GM12875 (cell line): ENCODE data around the gene BCAS3.

Source experiments
- H3K4me3 ChIP-seq: one replicate; pipeline ENCODE4 v1.5.1; 2011; ENCODE audit warnings: low read depth, low read length, control low read depth
- CTCF ChIP-seq: IDR thresholded peaks from 2 replicates; pipeline ENCODE4 v1.5.1; 2011; ENCODE audit warnings: low read depth, mild to moderate bottlenecking, control low read depth, inconsistent platforms, low read length, moderate library complexity, borderline replicate concordance; ENCODE audit not compliant: insufficient read depth

Gene BCAS3

GRCh38 chr17:61318684-61319098, 641.0 kb downstream of the BCAS3 start:
- no peak overlapping the region for H3K4me3 ChIP-seq

GRCh38 chr17:61321344-61321743, 643.7 kb downstream of the BCAS3 start:
- no peak for TF ChIP-seq CTCF

More at GRCh38 chr17:61318684-61319098, 641.0 kb downstream of the BCAS3 start:
- TF ChIP-seq CTCF, result no peak

GRCh38 chr17:61322325-61323002, 644.8 kb downstream of the BCAS3 start:
- no peak for TF ChIP-seq CTCF
- H3K4me3 ChIP-seq, result no peak overlapping the region

More at GRCh38 chr17:61321344-61321743, 643.7 kb downstream of the BCAS3 start:
- no peak overlapping the region for H3K4me3 ChIP-seq

GRCh38 chr17:61323003-61323908, 645.6 kb downstream of the BCAS3 start:
- no peak overlapping the region for H3K4me3 ChIP-seq
- TF ChIP-seq CTCF, result no peak

GRCh38 chr17:61323909-61324868, 646.5 kb downstream of the BCAS3 start:
- no peak overlapping the region for H3K4me3 ChIP-seq

GRCh38 chr17:61324950-61325349, 647.3 kb downstream of the BCAS3 start:
- no peak for TF ChIP-seq CTCF
- no peak overlapping the region for H3K4me3 ChIP-seq

More at GRCh38 chr17:61323909-61324868, 646.5 kb downstream of the BCAS3 start:
- TF ChIP-seq CTCF, result no peak
